Measurements from ENCODE around the gene DEDD. TPM values are rescaled to one million over a fixed set of nuclear protein-coding genes. Genes with fewer than 3 reads are reported as not detected.

The DEDD gene
- total RNA-seq, 2 experiments from 2014 or later: 33.9 to 44.9 TPM

GRCh38 chr1:161073474-161074121 lies 58.9 kb downstream of the DEDD start:
- POLR2A ChIA-PET: no interaction called here

GRCh38 chr1:161072751-161073449 lies 59.6 kb downstream of the DEDD start:
- peaks cover 2% of the 10 kb centered on the region for H3K9me3 Mint-ChIP-seq (ENCODE audit: low read depth)
- H3K27me3 Mint-ChIP-seq: no peaks in the 10 kb centered on the region
- DNase-seq (no peak), ATAC-seq (no peak)
- H3K36me3 Mint-ChIP-seq (ENCODE audit: low read depth): peaks cover 13% of the 10 kb centered on the region
- ChIA-PET POLR2A (no interaction called here), CTCF (interaction anchor here (1.2 to 8.3 kb wide), 2 partner anchors 19 to 24 kb away, joined by 3 to 126 read pairs; partner anchors contain the start of gene KLHDC9)
- peak overlapping the region; percentile 17 for H3K27ac Mint-ChIP-seq
- intact Hi-C loops (cut with DNase I, micrococcal nuclease): loop anchor here (1.0 to 5.0 kb wide), 3 partner anchors 24 to 66 kb away; partner anchors contain the start of gene TSTD1 (in 1 of the 2)
- H3K4me3 Mint-ChIP-seq: no peak overlapping the region
- H3K4me1 Mint-ChIP-seq: peaks cover 27% of the 10 kb centered on the region

More at GRCh38 chr1:161073474-161074121, 58.9 kb downstream of the DEDD start:
- CTCF ChIA-PET: interaction anchor here (0.7 to 8.3 kb wide), 3 partner anchors 20 to 35 kb away, joined by 3 to 126 read pairs (median 3); partner anchors contain the start of genes KLHDC9 and TSTD1
- DNase-seq: no peak
- Mint-ChIP-seq H3K9me3 (ENCODE audit: low read depth) (peaks cover 2% of the 10 kb centered on the region), H3K27ac (no peak overlapping the region), H3K27me3 (no peaks in the 10 kb centered on the region), H3K4me3 (no peak overlapping the region), H3K36me3 (ENCODE audit: low read depth) (peaks cover 9% of the 10 kb centered on the region), H3K4me1 (peaks cover 23% of the 10 kb centered on the region)
- intact Hi-C loops (cut with DNase I, micrococcal nuclease): loop anchor here in 1 of 2 experiments (5.0 kb wide), 1 partner anchor 36 kb away; the partner anchor contains the start of gene TSTD1
- no peak for ATAC-seq

GRCh38 chr1:161071886-161072371 lies 60.5 kb downstream of the DEDD start:
- Mint-ChIP-seq H3K36me3 (ENCODE audit: low read depth) (peaks cover 20% of the 10 kb centered on the region), H3K4me1 (peaks cover 35% of the 10 kb centered on the region), H3K27me3 (no peaks in the 10 kb centered on the region), H3K27ac (peak overlapping the region; percentile 19), H3K4me3 (no peak overlapping the region), H3K9me3 (ENCODE audit: low read depth) (peaks cover 2% of the 10 kb centered on the region)
- ChIA-PET CTCF (interaction anchor here (0.6 to 8.3 kb wide), 13 partner anchors 8 to 365 kb away, joined by 3 to 126 read pairs (median 3); partner anchors contain the start of genes KLHDC9 and PPOX), POLR2A (no interaction called here)
- ATAC-seq (no peak), DNase-seq (peak; percentile 75)
- intact Hi-C loops (cut with DNase I, micrococcal nuclease): loop anchor here (1.0 to 5.0 kb wide), 3 partner anchors 25 to 67 kb away; partner anchors contain the start of gene TSTD1 (in 1 of the 2)

Other genes starting within 250 kb of the DEDD start
- not detected for gene ITLN1, start 247.5 kb downstream of the DEDD start, total RNA-seq
- gene ITLN2, start 177.9 kb downstream of the DEDD start, total RNA-seq: not detected
- gene F11R, start 111.5 kb downstream of the DEDD start, total RNA-seq: 10 to 100 TPM; 16.9 to 25.2 TPM
- 10 to 100 TPM; 26.0 to 42.8 TPM for gene TSTD1, start 93.7 kb downstream of the DEDD start, total RNA-seq
- gene USF1, start 86.7 kb downstream of the DEDD start, total RNA-seq: 10 to 100 TPM; 34.5 to 42.8 TPM
- 100 to 1,000 TPM; 125 to 165 TPM for gene ARHGAP30, start 62.8 kb downstream of the DEDD start, total RNA-seq
- gene NECTIN4, start 43.1 kb downstream of the DEDD start, total RNA-seq: not detected
- under 1 TPM; 0.39 to 0.50 TPM for gene KLHDC9, start 34.3 kb downstream of the DEDD start, total RNA-seq
- 100 to 1,000 TPM; 108 to 136 TPM for gene PFDN2, start 14.6 kb downstream of the DEDD start, total RNA-seq
- 10 to 100 TPM; 58.2 to 62.1 TPM for gene NIT1, start 14.6 kb downstream of the DEDD start, total RNA-seq
- 10 to 100 TPM; 89.2 to 98.6 TPM for gene UFC1, start 21.3 kb upstream of the DEDD start, total RNA-seq
- gene USP21, start 26.8 kb upstream of the DEDD start, total RNA-seq: 10 to 100 TPM; 25.1 to 32.0 TPM
- 10 to 100 TPM; 21.5 to 28.8 TPM for gene PPOX, start 33.8 kb upstream of the DEDD start, total RNA-seq
- 10 to 100 TPM; 40.5 to 51.8 TPM for gene B4GALT3, start 44.8 kb upstream of the DEDD start, total RNA-seq
- gene ADAMTS4, start 66.4 kb upstream of the DEDD start, total RNA-seq: under 1 TPM; 0.40 to 0.71 TPM
- 10 to 100 TPM; 71.8 to 92.0 TPM for gene NDUFS2, start 69.7 kb upstream of the DEDD start, total RNA-seq
- gene FCER1G, start 82.6 kb upstream of the DEDD start, total RNA-seq: 1 to 10 TPM in 1 of 2 experiments, under 1 TPM in 1; 0.98 to 2.2 TPM
- gene APOA2, start 91.0 kb upstream of the DEDD start, total RNA-seq: not detected
- gene TOMM40L, start 93.4 kb upstream of the DEDD start, total RNA-seq: 10 to 100 TPM; 12.3 to 13.2 TPM
- not detected for gene NR1I3, start 105.5 kb upstream of the DEDD start, total RNA-seq
- gene PCP4L1, start 126.1 kb upstream of the DEDD start, total RNA-seq: under 1 TPM; 0.21 to 0.27 TPM
- 1 to 10 TPM; 4.6 to 5.3 TPM for gene MPZ, start 177.3 kb upstream of the DEDD start, total RNA-seq
- 100 to 1,000 TPM; 191 to 235 TPM for gene SDHC, start 181.7 kb upstream of the DEDD start, total RNA-seq
- gene CFAP126, start 235.2 kb upstream of the DEDD start, total RNA-seq: not detected